ENCODE data around the gene MAP3K21.

Gene MAP3K21

GRCh38 chr1:233340966-233341516, 13.5 kb downstream of the MAP3K21 start:
- Histone ChIP-seq H3K36me3 (ENCODE audit: control insufficient read depth, insufficient read depth, low read length) (no peaks in the 10 kb centered on the region), H3K4me1 (ENCODE audit: control insufficient read depth, insufficient read depth, low read length, poor library complexity, severe bottlenecking) (no peaks in the 10 kb centered on the region), H3K9me3 (ENCODE audit: control insufficient read depth, low read length) (no peaks in the 10 kb centered on the region), H3K4me3 (ENCODE audit: extremely low read depth, insufficient read depth, low read length, poor library complexity, severe bottlenecking) (no peak overlapping the region), H3K27ac (ENCODE audit: low read depth, low read length, severe bottlenecking) (no peak overlapping the region)
- WGBS, 2 experiments (ENCODE audit: insufficient coverage in 2 of 2) = 88 to 98% methylated on average over 4 of the region's 4 CpGs

- H3K27ac ChIP-seq (ENCODE audit: low read depth, low read length, severe bottlenecking) = no peak overlapping the region
- H3K4me3 ChIP-seq (ENCODE audit: extremely low read depth, insufficient read depth, low read length, poor library complexity, severe bottlenecking) = no peak overlapping the region
- H3K4me1 ChIP-seq (ENCODE audit: control insufficient read depth, insufficient read depth, low read length, poor library complexity, severe bottlenecking) = no peaks in the 10 kb centered on the region
- H3K36me3 ChIP-seq (ENCODE audit: control insufficient read depth, insufficient read depth, low read length) = no peaks in the 10 kb centered on the region
- H3K9me3 ChIP-seq (ENCODE audit: control insufficient read depth, low read length) = no peaks in the 10 kb centered on the region
Measured at GRCh38 chr1:233342086-233342485, 14.6 kb downstream of the MAP3K21 start.

- Histone ChIP-seq H3K27ac (ENCODE audit: low read depth, low read length, severe bottlenecking) (no peak overlapping the region), H3K4me1 (ENCODE audit: control insufficient read depth, insufficient read depth, low read length, poor library complexity, severe bottlenecking) (no peaks in the 10 kb centered on the region), H3K9me3 (ENCODE audit: control insufficient read depth, low read length) (no peaks in the 10 kb centered on the region), H3K4me3 (ENCODE audit: extremely low read depth, insufficient read depth, low read length, poor library complexity, severe bottlenecking) (no peak overlapping the region), H3K36me3 (ENCODE audit: control insufficient read depth, insufficient read depth, low read length) (no peaks in the 10 kb centered on the region)
- no CpG with 5 or more reads among the region's 1 CpG for WGBS, 2 experiments (ENCODE audit: insufficient coverage in 2 of 2)
Measured at GRCh38 chr1:233343262-233343661, 15.7 kb downstream of the MAP3K21 start.

- Histone ChIP-seq H3K9me3 (ENCODE audit: control insufficient read depth, low read length) (no peaks in the 10 kb centered on the region), H3K4me1 (ENCODE audit: control insufficient read depth, insufficient read depth, low read length, poor library complexity, severe bottlenecking) (no peaks in the 10 kb centered on the region), H3K4me3 (ENCODE audit: extremely low read depth, insufficient read depth, low read length, poor library complexity, severe bottlenecking) (no peak overlapping the region), H3K27ac (ENCODE audit: low read depth, low read length, severe bottlenecking) (no peak overlapping the region), H3K36me3 (ENCODE audit: control insufficient read depth, insufficient read depth, low read length) (no peaks in the 10 kb centered on the region)
- WGBS, 2 experiments (ENCODE audit: insufficient coverage in 2 of 2) = 50 to 100% methylated on average over 2 of the region's 5 CpGs
Measured at GRCh38 chr1:233347338-233347737, 19.8 kb downstream of the MAP3K21 start.

- Histone ChIP-seq H3K4me1 (ENCODE audit: control insufficient read depth, insufficient read depth, low read length, poor library complexity, severe bottlenecking) (no peaks in the 10 kb centered on the region), H3K9me3 (ENCODE audit: control insufficient read depth, low read length) (no peaks in the 10 kb centered on the region), H3K27ac (ENCODE audit: low read depth, low read length, severe bottlenecking) (no peak overlapping the region), H3K4me3 (ENCODE audit: extremely low read depth, insufficient read depth, low read length, poor library complexity, severe bottlenecking) (no peak overlapping the region), H3K36me3 (ENCODE audit: control insufficient read depth, insufficient read depth, low read length) (no peaks in the 10 kb centered on the region)
- no CpG with 5 or more reads among the region's 5 CpGs for WGBS, 2 experiments (ENCODE audit: insufficient coverage in 2 of 2)
Measured at GRCh38 chr1:233349137-233349536, 21.6 kb downstream of the MAP3K21 start.

- H3K9me3 ChIP-seq (ENCODE audit: control insufficient read depth, low read length) = no peaks in the 10 kb centered on the region
- H3K4me1 ChIP-seq (ENCODE audit: control insufficient read depth, insufficient read depth, low read length, poor library complexity, severe bottlenecking) = no peaks in the 10 kb centered on the region
- H3K4me3 ChIP-seq (ENCODE audit: extremely low read depth, insufficient read depth, low read length, poor library complexity, severe bottlenecking) = no peak overlapping the region
- no peaks in the 10 kb centered on the region for H3K36me3 ChIP-seq (ENCODE audit: control insufficient read depth, insufficient read depth, low read length)
- no peak overlapping the region for H3K27ac ChIP-seq (ENCODE audit: low read depth, low read length, severe bottlenecking)
Measured at GRCh38 chr1:233354983-233355382, 27.5 kb downstream of the MAP3K21 start.

DNA sequence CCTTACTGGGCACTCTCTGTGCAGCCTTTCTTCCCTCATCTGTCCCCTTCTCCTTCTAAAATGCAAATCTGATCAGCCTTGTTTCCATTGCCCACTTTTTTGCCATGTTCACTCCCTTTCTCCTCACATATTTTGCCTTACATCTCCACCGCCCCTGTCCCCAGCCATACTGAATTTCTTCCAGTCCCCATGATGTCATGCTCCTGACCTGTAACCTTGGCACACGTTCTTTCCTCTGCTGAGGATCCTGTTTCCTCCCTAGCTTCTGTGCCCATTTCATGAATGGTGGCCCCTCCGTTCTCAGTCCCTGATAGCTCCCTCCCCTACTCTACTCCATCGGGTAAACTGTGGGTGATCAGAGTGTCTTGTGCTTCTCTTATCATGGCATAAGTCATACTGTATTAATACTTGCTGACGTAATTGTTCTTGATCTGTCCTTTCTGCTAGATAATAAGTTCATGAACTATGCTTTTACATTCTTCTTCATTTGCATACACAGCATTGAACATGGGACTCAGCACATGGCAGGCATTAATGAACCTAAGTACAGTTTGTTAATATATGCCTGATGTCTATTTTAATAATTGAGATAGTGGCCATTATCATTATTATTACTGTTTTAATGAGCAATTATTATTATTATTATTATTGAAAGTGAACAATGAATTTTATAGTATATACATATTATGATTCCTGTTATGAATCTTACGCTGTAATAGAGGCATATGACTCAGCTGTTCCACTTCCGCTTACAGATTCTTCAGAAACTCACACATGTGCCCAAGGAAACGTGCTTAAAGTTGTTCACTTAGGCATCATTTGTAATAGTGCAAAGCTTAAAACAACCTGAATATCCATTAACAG, 28.5 kb downstream of the MAP3K21 start:
- Histone ChIP-seq H3K36me3 (ENCODE audit: control insufficient read depth, insufficient read depth, low read length) (no peaks in the 10 kb centered on the region), H3K4me1 (ENCODE audit: control insufficient read depth, insufficient read depth, low read length, poor library complexity, severe bottlenecking) (peaks cover 4% of the 10 kb centered on the region), H3K4me3 (ENCODE audit: extremely low read depth, insufficient read depth, low read length, poor library complexity, severe bottlenecking) (no peak overlapping the region), H3K27ac (ENCODE audit: low read depth, low read length, severe bottlenecking) (no peak overlapping the region), H3K9me3 (ENCODE audit: control insufficient read depth, low read length) (no peaks in the 10 kb centered on the region)
- 80 to 83% methylated on average over 3 of the region's 8 CpGs for WGBS, 2 experiments (ENCODE audit: insufficient coverage in 2 of 2)

DNA sequence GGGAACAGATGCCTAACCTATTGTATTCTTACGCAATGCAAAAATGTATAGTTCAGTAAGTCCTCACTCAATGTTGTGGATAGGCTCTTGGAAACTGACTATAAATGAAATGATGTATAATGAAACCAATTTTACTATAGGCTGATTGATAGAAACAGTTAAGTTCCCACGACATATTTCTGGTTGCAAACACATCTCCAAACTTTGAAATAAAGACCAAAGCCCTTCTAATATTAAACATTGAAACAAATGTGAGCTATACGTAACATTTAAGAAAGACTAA, 29.1 kb downstream of the MAP3K21 start:
- WGBS, 2 experiments (ENCODE audit: insufficient coverage in 2 of 2) = 78 to 89% methylated on average over 1 of the region's 3 CpGs

DNA sequence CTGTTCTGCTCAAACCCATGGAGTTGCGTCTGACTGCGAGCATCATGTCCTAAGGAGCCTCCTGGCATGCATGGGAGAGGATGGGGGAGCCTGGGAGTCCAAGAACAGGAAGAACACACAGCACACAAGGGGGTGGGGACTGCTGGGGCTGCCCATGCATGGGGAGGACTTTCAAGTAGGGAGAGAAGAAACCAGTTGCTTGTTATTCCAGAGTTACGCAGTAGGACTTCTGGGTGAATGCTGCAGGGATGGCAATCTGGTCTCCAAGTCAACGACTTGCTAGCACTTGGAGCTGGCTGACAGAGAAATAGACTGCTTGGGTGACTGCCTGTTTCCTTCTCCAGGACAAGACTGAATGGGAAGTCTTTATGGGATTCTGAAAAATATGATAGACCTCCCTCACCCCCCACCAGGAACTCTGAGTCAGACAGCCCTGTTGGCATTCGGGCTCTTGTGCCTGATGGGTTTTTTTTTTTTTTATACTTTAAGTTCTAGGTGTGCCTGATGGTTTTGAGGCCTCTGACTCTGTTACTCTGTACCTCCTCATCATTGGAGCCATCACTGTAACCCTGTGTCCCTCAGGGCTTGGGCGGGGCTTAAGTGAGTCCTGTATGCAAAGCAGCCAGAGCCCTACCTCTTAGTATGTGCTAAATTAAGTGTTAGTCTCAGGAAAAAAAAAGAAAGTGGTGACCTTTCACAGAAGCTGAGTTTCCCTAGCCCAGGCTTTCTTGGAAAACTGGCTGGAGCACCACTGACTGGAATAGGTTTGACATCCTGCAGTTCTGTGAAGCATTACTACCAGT, 30.3 kb downstream of the MAP3K21 start:
- Histone ChIP-seq H3K36me3 (ENCODE audit: control insufficient read depth, insufficient read depth, low read length) (no peaks in the 10 kb centered on the region), H3K4me3 (ENCODE audit: extremely low read depth, insufficient read depth, low read length, poor library complexity, severe bottlenecking) (no peak overlapping the region), H3K9me3 (ENCODE audit: control insufficient read depth, low read length) (no peaks in the 10 kb centered on the region), H3K27ac (ENCODE audit: low read depth, low read length, severe bottlenecking) (no peak overlapping the region), H3K4me1 (ENCODE audit: control insufficient read depth, insufficient read depth, low read length, poor library complexity, severe bottlenecking) (peaks cover 4% of the 10 kb centered on the region)
- 93 to 98% methylated on average over 4 of the region's 6 CpGs for WGBS, 2 experiments (ENCODE audit: insufficient coverage in 2 of 2)

More for the DNA sequence above, 29.1 kb downstream of the MAP3K21 start:
- Histone ChIP-seq H3K4me3 (ENCODE audit: extremely low read depth, insufficient read depth, low read length, poor library complexity, severe bottlenecking) (no peak overlapping the region), H3K4me1 (ENCODE audit: control insufficient read depth, insufficient read depth, low read length, poor library complexity, severe bottlenecking) (peaks cover 4% of the 10 kb centered on the region), H3K27ac (ENCODE audit: low read depth, low read length, severe bottlenecking) (no peak overlapping the region), H3K9me3 (ENCODE audit: control insufficient read depth, low read length) (no peaks in the 10 kb centered on the region), H3K36me3 (ENCODE audit: control insufficient read depth, insufficient read depth, low read length) (no peaks in the 10 kb centered on the region)

DNA sequence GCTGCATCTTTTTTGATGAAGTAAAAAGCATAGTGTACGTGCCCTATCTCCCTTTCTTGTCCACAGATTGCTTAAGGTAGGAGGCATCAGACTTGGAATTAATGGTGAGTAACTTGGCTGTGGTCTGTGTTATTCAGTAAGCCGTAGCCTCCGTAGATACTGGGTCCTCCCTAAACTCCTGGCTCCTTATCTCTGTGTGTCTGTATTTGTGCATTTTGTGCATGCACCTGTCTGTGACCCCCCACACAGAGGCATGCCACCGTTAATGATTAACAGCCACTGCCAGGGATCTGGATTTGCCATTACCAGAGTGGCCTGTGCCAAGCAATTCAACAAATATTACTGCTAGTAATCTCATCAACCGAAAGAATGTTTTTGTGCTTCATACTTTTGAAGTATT, 31.9 kb downstream of the MAP3K21 start:
- Histone ChIP-seq H3K36me3 (ENCODE audit: control insufficient read depth, insufficient read depth, low read length) (no peaks in the 10 kb centered on the region), H3K4me3 (ENCODE audit: extremely low read depth, insufficient read depth, low read length, poor library complexity, severe bottlenecking) (no peak overlapping the region), H3K27ac (ENCODE audit: low read depth, low read length, severe bottlenecking) (no peak overlapping the region), H3K4me1 (ENCODE audit: control insufficient read depth, insufficient read depth, low read length, poor library complexity, severe bottlenecking) (peaks cover 4% of the 10 kb centered on the region), H3K9me3 (ENCODE audit: control insufficient read depth, low read length) (no peaks in the 10 kb centered on the region)
- WGBS, 2 experiments (ENCODE audit: insufficient coverage in 2 of 2) = 100% methylated on average over 2 of the region's 5 CpGs; no CpG with 5 or more reads in 1 of the 2 experiments

GRCh38 chr1:233359905-233360304, 32.4 kb downstream of the MAP3K21 start:
- WGBS, 2 experiments (ENCODE audit: insufficient coverage in 2 of 2) = no CpG with 5 or more reads among the region's 2 CpGs
- no peak overlapping the region for H3K4me3 ChIP-seq (ENCODE audit: extremely low read depth, insufficient read depth, low read length, poor library complexity, severe bottlenecking)
- no peak overlapping the region for H3K27ac ChIP-seq (ENCODE audit: low read depth, low read length, severe bottlenecking)
- no peaks in the 10 kb centered on the region for H3K9me3 ChIP-seq (ENCODE audit: control insufficient read depth, low read length)
- no peaks in the 10 kb centered on the region for H3K36me3 ChIP-seq (ENCODE audit: control insufficient read depth, insufficient read depth, low read length)
- H3K4me1 ChIP-seq (ENCODE audit: control insufficient read depth, insufficient read depth, low read length, poor library complexity, severe bottlenecking) = peaks cover 4% of the 10 kb centered on the region
